ENCODE results near the gene CNIH2.

DNA sequence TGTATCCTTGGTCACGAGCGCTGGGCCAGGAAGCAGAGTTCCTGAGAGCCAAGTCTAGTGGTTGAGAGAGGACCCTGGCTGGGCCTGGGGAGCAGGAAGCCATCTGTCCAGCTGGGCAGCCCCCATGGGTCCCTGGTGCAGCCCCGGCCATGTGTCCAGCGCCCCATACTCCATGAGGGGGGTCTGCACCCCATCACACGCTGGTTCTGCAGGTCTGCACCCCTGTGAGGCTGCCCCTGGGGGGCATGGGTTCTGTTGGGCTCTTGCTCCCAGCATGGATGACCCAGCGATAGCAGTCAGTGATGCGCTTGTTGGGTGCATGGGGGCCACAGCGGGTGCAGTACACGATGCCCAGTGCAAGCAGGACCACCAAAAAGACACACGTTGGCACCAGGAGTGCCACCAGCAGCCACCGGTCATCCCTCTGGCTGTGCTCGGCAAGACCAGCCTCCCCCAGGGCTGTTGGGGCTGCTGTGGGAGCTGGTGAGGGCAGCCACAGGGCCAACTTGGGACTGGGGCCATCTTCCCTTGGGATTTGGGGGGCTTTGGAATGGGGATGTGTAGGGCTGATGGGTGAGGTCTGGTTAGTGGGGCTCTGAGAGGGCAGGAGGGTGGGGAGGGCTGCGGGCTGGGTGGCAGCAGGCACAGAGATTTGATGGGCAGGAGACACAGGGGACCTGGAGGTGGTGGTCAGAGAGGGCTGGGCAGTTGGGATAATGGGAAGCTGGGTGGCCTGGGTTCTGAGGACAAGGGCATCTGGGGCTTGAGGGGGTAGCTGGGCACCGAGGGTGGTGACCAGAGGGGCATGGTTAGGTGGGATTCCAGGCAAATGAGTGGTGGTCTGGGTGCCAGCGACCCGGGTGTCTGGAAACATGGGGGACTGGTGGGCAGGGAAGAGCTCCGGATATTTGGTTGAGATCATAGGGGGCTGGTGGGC is 36.9 kb downstream of the CNIH2 start:
- TF ChIP-seq EZH2 (optimal IDR thresholded peaks at IDR 0.05; ENCODE audit: low read depth, low read length) = no peak
- TF ChIP-seq, protein P1, sequence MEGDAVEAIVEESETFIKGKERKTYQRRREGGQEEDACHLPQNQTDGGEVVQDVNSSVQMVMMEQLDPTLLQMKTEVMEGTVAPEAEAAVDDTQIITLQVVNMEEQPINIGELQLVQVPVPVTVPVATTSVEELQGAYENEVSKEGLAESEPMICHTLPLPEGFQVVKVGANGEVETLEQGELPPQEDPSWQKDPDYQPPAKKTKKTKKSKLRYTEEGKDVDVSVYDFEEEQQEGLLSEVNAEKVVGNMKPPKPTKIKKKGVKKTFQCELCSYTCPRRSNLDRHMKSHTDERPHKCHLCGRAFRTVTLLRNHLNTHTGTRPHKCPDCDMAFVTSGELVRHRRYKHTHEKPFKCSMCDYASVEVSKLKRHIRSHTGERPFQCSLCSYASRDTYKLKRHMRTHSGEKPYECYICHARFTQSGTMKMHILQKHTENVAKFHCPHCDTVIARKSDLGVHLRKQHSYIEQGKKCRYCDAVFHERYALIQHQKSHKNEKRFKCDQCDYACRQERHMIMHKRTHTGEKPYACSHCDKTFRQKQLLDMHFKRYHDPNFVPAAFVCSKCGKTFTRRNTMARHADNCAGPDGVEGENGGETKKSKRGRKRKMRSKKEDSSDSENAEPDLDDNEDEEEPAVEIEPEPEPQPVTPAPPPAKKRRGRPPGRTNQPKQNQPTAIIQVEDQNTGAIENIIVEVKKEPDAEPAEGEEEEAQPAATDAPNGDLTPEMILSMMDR (IDR thresholded peaks at IDR 0.05; ENCODE audit: low read length) = no peak
- TF ChIP-seq EZH2phosphoT487 (IDR thresholded peaks at IDR 0.05; ENCODE audit: low read length) = no peak

Measured in MM.1S (cell line).